ENCODE results near the gene MYH7B. TPM values are rescaled to one million over a fixed set of nuclear protein-coding genes. Genes with fewer than 3 reads are reported as not detected.

The MYH7B gene
- total RNA-seq, 2 experiments from 2014 or later: 0.23 to 0.40 TPM

DNA sequence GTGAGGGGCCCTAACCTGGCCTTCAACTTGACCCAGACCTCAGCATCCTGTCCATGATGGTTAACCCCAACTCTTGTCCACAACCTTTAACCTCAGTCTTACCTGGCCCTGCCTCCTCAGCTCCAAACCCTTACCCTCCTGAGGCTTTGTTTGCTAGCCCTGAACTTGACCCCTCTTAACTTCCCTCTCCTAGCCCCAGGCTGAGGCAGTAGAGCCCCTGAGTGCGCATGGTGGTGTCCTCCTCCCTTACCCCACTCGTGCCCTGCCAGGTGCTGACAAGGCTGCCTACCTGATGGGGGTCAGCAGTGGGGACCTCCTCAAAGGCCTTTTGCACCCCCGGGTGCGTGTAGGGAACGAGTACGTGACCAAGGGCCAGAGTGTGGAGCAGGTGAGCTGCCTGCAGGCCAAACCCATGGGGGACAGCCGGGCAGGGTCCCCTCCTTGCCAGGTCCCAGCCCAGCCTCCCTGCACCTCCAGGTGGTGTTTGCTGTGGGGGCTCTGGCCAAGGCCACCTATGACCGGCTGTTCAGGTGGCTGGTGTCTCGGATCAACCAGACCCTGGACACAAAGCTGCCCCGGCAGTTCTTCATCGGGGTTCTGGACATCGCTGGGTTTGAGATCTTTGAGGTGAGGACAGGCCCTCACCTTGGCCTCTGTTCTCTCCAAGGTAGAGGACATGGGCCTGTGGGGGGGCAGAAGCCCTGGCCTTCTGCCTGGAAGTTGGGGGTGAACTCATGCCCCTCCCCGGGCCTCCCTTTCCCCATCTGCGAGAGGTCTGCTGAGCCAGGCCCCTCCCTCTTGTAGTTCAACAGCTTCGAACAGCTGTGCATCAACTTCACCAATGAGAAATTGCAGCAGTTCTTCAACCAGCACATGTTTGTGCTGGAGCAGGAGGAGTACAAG lies 31.9 kb downstream of the MYH7B start:
- POLR2A ChIA-PET: no interaction called here
- no peak overlapping the region for H3K4me3 Mint-ChIP-seq
- CTCF ChIA-PET: no interaction called here
- H3K27ac Mint-ChIP-seq: no peak overlapping the region
- H3K9me3 Mint-ChIP-seq (ENCODE audit: low read depth): no peaks in the 10 kb centered on the region
- no peaks in the 10 kb centered on the region for H3K4me1 Mint-ChIP-seq
- DNase-seq (no peak), ATAC-seq (no peak)
- H3K27me3 Mint-ChIP-seq: peaks cover 10% of the 10 kb centered on the region
- intact Hi-C loops (cut with DNase I, micrococcal nuclease): no loop called here
- no peaks in the 10 kb centered on the region for H3K36me3 Mint-ChIP-seq (ENCODE audit: low read depth)

DNA sequence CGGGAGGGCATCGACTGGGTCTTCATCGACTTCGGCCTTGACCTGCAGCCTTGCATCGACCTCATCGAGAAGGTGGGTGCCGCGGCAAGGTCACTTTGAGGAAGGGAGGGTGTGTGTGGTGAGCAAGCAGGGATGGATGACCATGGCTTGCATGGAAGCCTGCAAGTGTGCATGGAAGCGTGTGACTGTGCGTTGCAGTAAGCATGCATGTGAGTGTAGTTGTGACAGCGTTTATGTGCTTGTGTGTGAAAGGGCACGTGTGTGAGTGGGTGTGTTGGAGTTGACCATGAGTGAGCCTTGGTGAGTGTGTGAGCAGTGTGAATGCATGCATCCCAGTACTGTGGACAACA lies 32.5 kb downstream of the MYH7B start:
- Mint-ChIP-seq H3K9me3 (ENCODE audit: low read depth) (no peaks in the 10 kb centered on the region), H3K27me3 (peaks cover 7% of the 10 kb centered on the region), H3K4me1 (no peaks in the 10 kb centered on the region), H3K4me3 (no peak overlapping the region), H3K36me3 (ENCODE audit: low read depth) (no peaks in the 10 kb centered on the region), H3K27ac (no peak overlapping the region)
- CTCF ChIA-PET: no interaction called here
- intact Hi-C loops (cut with DNase I, micrococcal nuclease): no loop called here
- POLR2A ChIA-PET: no interaction called here
- DNase-seq: no peak
- no peak for ATAC-seq

DNA sequence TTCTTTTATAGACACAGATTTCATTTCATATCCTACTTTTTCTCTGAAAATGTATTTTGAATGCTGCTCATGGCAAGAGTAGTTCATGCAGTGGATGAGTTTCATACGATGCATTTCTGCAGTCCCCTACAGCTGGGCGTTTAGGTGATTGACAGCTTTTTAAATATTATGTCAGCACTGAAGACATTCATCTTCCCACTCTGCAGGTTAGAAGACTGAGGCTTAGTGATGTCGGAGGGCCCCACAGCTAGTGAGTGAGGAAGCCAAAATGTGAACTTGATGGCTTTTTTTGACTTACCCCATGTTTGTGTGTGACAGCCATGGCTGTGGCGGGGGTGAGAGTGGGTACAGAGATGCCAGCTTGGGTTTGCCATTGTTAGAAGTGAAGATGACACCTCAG lies 33.5 kb downstream of the MYH7B start:
- H3K4me3 Mint-ChIP-seq: no peak overlapping the region
- DNase-seq (no peak), ATAC-seq (no peak)
- no peaks in the 10 kb centered on the region for H3K4me1 Mint-ChIP-seq
- H3K27ac Mint-ChIP-seq: no peak overlapping the region
- H3K36me3 Mint-ChIP-seq (ENCODE audit: low read depth): no peaks in the 10 kb centered on the region
- CTCF ChIA-PET: no interaction called here
- POLR2A ChIA-PET: no interaction called here
- no peaks in the 10 kb centered on the region for H3K9me3 Mint-ChIP-seq (ENCODE audit: low read depth)
- H3K27me3 Mint-ChIP-seq: no peaks in the 10 kb centered on the region
- intact Hi-C loops (cut with DNase I, micrococcal nuclease): no loop called here

DNA sequence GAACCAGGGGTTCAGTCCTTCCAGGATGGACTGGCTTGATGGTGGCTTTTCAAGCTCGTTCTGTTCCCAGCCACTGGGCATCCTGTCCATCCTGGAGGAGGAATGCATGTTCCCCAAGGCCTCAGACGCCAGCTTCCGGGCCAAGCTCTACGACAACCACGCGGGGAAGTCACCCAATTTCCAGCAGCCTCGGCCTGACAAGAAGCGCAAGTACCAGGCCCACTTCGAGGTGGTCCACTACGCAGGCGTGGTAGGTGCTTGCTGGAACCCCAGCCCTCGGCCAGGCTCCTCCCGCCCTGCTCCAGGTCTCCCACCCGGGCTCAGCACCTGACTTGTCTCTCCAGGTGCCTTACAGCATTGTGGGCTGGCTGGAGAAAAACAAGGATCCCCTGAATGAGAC lies 34.0 kb downstream of the MYH7B start:
- ChIA-PET CTCF (no interaction called here), POLR2A (no interaction called here)
- Mint-ChIP-seq H3K9me3 (ENCODE audit: low read depth) (no peaks in the 10 kb centered on the region), H3K4me3 (no peak overlapping the region), H3K4me1 (no peaks in the 10 kb centered on the region), H3K36me3 (ENCODE audit: low read depth) (no peaks in the 10 kb centered on the region), H3K27me3 (no peaks in the 10 kb centered on the region), H3K27ac (no peak overlapping the region)
- intact Hi-C loops (cut with DNase I, micrococcal nuclease): no loop called here
- no peak for DNase-seq
- ATAC-seq: no peak

DNA sequence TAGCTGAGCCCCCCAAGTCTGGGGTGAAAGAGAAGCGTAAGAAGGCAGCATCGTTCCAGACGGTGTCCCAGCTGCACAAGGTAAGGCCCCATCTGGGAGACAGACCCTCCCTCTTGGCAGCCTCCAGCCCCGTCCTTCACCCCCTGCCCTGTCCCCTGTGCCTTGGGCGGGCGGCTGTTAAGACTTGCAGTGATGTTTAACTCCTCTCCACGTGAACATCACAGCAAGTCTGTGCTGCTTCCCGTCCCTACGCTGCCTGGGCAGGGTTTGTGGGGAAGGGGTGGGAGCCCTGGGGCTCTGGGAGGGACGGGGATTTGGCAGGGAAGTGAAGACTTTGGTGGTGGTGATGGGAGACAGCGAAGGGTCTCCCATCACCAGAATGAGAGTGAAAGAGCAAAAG lies 34.6 kb downstream of the MYH7B start:
- ATAC-seq: no peak
- Mint-ChIP-seq H3K9me3 (ENCODE audit: low read depth) (no peaks in the 10 kb centered on the region), H3K36me3 (ENCODE audit: low read depth) (no peaks in the 10 kb centered on the region), H3K27ac (no peak overlapping the region), H3K4me1 (no peaks in the 10 kb centered on the region), H3K27me3 (no peaks in the 10 kb centered on the region), H3K4me3 (no peak overlapping the region)
- ChIA-PET CTCF (no interaction called here), POLR2A (no interaction called here)
- intact Hi-C loops (cut with DNase I, micrococcal nuclease): no loop called here
- DNase-seq: no peak

DNA sequence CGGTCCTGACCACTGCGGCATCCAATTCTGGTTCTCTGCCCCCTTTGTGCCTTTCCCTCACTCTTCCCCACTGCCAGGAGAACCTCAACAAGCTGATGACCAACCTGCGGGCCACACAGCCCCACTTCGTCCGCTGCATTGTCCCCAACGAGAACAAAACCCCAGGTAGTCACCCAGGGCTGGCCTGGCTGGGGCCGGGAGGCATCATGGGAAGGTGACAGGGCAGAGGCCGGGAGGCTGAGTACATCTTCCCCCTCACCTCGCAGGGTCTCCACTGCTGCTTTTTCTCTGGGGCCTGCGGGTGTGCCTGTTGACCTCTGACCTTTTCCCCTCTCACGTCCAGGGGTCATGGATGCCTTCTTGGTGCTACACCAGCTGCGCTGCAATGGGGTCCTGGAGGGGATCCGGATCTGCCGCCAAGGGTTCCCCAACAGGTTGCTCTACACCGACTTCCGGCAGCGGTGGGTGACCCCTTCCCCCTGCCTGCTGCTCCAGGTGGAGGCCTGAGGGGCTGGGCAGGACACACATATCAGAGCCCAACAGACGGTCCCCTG lies 35.1 kb downstream of the MYH7B start:
- H3K4me3 Mint-ChIP-seq: no peak overlapping the region

DNA sequence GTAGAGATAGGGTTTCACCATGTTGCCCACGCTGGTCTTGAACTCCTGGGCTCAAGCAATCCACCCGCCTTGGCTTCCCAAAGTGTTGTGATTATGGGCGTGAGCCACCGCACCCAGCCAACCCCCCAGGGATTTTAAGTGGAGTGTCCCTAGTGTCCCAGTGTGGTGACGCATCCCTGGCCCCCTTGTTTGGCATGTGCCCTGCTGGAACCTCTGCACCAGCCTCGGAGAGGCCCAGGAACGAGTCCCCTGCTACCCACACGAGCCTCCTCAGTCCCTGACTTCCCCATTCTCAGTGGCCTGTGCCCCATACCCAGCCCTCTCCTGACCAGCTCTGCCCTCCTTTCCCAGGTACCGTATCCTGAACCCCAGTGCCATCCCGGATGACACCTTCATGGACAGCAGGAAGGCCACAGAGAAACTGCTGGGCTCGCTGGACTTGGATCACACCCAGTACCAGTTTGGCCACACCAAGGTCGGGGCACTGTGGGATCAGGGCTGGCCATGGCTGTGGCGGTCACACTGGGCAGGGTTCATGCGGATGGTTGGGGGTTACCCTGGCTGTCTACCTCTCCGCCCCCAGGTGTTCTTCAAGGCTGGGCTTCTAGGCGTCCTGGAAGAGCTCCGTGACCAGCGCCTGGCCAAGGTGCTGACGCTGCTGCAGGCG lies 37.2 kb downstream of the MYH7B start:
- ChIA-PET CTCF (interaction anchor here (0.8 kb wide), 1 partner anchor 623 kb away, joined by 3 read pairs; no protein-coding TSS in a partner anchor), POLR2A (no interaction called here)
- H3K4me3 Mint-ChIP-seq: no peak overlapping the region

More for the DNA sequence above, 35.1 kb downstream of the MYH7B start:
- POLR2A ChIA-PET: no interaction called here
- no peaks in the 10 kb centered on the region for H3K36me3 Mint-ChIP-seq (ENCODE audit: low read depth)
- no peak for ATAC-seq
- DNase-seq: no peak
- H3K27me3 Mint-ChIP-seq: no peaks in the 10 kb centered on the region
- no peak overlapping the region for H3K27ac Mint-ChIP-seq
- CTCF ChIA-PET: interaction anchor here (0.8 kb wide), 1 partner anchor 18 kb away, joined by 3 read pairs; no protein-coding TSS in a partner anchor
- H3K4me1 Mint-ChIP-seq: no peaks in the 10 kb centered on the region
- no peaks in the 10 kb centered on the region for H3K9me3 Mint-ChIP-seq (ENCODE audit: low read depth)
- intact Hi-C loops (cut with DNase I, micrococcal nuclease): no loop called here

DNA sequence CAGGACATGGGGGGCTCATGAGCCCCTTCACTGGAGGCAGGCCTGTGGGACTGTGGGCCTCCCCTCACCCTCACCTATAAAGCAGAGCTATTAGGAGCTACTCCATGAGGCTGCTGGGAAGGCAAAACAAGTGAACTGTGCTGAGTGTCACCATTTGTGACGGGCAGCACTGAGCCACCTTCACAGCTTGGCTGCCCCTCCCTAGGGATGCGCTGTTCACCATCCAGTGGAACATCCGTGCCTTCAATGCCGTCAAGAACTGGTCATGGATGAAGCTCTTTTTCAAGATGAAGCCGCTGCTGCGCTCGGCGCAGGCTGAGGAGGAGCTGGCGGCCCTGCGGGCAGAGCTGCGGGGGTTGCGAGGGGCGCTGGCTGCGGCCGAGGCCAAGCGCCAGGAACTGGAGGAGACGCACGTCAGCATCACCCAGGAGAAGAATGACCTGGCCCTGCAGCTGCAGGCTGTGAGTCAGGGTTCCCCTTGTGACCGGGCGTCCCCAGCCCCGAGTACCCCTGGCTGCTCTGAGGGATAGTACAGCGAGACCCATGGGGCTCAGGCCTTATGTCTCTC lies 38.4 kb downstream of the MYH7B start:
- POLR2A ChIA-PET: no interaction called here
- CTCF ChIA-PET: interaction anchor here (0.5 kb wide), 1 partner anchor 47 kb away, joined by 3 read pairs; no protein-coding TSS in a partner anchor
- H3K27ac Mint-ChIP-seq: no peak overlapping the region
- no peaks in the 10 kb centered on the region for H3K9me3 Mint-ChIP-seq (ENCODE audit: low read depth)
- H3K36me3 Mint-ChIP-seq (ENCODE audit: low read depth): peaks cover 17% of the 10 kb centered on the region
- intact Hi-C loops (cut with DNase I, micrococcal nuclease): no loop called here
- H3K4me1 Mint-ChIP-seq: peaks cover 4% of the 10 kb centered on the region
- DNase-seq (no peak), ATAC-seq (no peak)
- no peaks in the 10 kb centered on the region for H3K27me3 Mint-ChIP-seq
- H3K4me3 Mint-ChIP-seq: no peak overlapping the region

More for the DNA sequence above, 37.2 kb downstream of the MYH7B start:
- Mint-ChIP-seq H3K36me3 (ENCODE audit: low read depth) (peaks cover 7% of the 10 kb centered on the region), H3K27me3 (no peaks in the 10 kb centered on the region), H3K27ac (no peak overlapping the region), H3K4me1 (peaks cover 3% of the 10 kb centered on the region), H3K9me3 (ENCODE audit: low read depth) (no peaks in the 10 kb centered on the region)
- DNase-seq: no peak
- intact Hi-C loops (cut with DNase I, micrococcal nuclease): no loop called here
- no peak for ATAC-seq

DNA sequence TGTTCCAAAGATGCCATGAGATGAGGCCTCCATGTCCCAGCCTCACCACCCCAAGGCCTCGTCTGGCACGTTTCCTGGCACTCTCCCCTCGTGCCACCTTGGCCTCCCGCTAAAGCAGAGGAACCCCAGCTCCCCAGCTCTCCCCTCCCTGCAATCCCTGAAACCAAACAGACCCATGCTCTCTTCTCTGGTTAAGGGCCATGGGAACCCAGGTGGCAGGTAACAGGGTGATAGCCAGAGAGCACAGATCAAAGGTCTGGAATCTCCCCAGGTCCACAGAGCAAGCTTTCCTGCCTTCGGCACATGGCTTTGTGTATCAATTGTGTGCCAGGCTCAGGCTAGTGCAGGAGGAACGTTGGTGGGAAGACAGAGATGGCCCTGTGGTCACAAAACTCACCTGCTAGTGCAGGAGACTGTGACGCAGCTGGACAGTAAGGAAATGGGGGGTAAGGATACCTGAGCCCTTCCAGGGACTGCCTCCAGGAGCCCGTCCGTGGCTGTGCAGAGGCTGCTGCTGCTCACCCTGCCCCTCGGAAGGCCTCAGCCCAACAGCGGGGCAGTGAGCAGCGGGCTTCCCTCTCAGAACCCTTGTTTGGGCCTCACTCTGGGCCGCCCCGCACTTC lies 39.0 kb downstream of the MYH7B start:
- no peak for DNase-seq
- ChIA-PET CTCF (interaction anchor here (0.5 to 0.7 kb wide), 2 partner anchors 46 to 278 kb away, joined by 3 to 4 read pairs; no protein-coding TSS in a partner anchor), POLR2A (no interaction called here)
- intact Hi-C loops (cut with DNase I, micrococcal nuclease): no loop called here
- Mint-ChIP-seq H3K27me3 (no peaks in the 10 kb centered on the region), H3K9me3 (ENCODE audit: low read depth) (no peaks in the 10 kb centered on the region), H3K36me3 (ENCODE audit: low read depth) (peaks cover 18% of the 10 kb centered on the region), H3K4me3 (no peak overlapping the region), H3K4me1 (peaks cover 4% of the 10 kb centered on the region), H3K27ac (no peak overlapping the region)
- no peak for ATAC-seq

DNA sequence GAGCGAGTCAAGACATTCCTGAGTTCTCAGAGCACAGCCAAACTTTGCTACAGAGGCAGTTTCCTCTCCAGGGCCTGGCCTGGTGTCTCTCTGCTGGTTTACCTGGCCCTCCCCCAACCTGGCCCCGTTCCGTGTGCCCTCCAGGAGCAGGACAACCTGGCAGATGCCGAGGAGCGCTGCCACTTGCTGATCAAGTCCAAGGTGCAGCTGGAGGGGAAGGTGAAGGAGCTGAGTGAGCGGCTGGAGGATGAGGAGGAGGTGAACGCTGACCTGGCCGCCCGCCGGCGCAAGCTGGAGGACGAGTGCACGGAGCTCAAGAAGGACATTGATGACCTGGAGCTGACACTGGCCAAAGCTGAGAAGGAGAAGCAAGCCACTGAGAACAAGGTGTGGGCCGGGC lies 39.5 kb downstream of the MYH7B start:
- Mint-ChIP-seq H3K27ac (no peak overlapping the region), H3K9me3 (ENCODE audit: low read depth) (no peaks in the 10 kb centered on the region), H3K36me3 (ENCODE audit: low read depth) (peaks cover 18% of the 10 kb centered on the region), H3K4me3 (no peak overlapping the region), H3K27me3 (no peaks in the 10 kb centered on the region), H3K4me1 (peaks cover 4% of the 10 kb centered on the region)
- ATAC-seq (no peak), DNase-seq (no peak)
- ChIA-PET POLR2A (no interaction called here), CTCF (interaction anchor here (0.5 to 0.7 kb wide), 2 partner anchors 122 to 277 kb away, joined by 3 to 4 read pairs; no protein-coding TSS in a partner anchor)
- intact Hi-C loops (cut with DNase I, micrococcal nuclease): no loop called here

DNA sequence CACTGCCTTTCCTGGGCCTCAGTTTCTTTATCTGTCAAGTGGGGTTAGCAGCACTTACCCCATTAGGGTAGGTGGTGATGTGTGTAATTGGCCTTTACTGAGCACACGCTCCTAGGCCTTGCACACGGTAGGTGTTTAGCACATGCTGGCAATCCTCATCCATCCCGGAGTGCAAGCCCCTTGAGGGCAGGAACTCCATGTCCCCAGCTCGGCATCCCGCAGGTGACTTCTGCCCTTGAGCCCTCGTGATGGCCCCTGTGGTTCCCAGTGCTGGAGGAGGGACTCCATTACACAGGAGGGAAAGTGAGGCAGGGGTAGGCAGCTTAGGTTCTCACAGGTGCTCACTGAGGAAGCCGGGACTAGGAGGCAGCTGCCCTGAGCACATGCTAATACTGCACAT lies 40.0 kb downstream of the MYH7B start:
- peaks cover 18% of the 10 kb centered on the region for H3K36me3 Mint-ChIP-seq (ENCODE audit: low read depth)
- no peaks in the 10 kb centered on the region for H3K9me3 Mint-ChIP-seq (ENCODE audit: low read depth)
- ATAC-seq (no peak), DNase-seq (no peak)
- intact Hi-C loops (cut with DNase I, micrococcal nuclease): no loop called here
- H3K4me1 Mint-ChIP-seq: peaks cover 4% of the 10 kb centered on the region
- no peak overlapping the region for H3K4me3 Mint-ChIP-seq
- H3K27ac Mint-ChIP-seq: no peak overlapping the region
- ChIA-PET POLR2A (no interaction called here), CTCF (interaction anchor here (0.5 to 0.8 kb wide), 3 partner anchors 20 to 277 kb away, joined by 3 to 4 read pairs (median 3); no protein-coding TSS in a partner anchor)
- no peaks in the 10 kb centered on the region for H3K27me3 Mint-ChIP-seq
